Activated CD4-positive, alpha-beta T cell treated with anti-CD3 and anti-CD28 coated beads for 1 hour (primary cell): Measurements from ENCODE around the gene EOLA1.
"Not testable (repeated sequence)": the region's sequence is repeated elsewhere in the genome, so short reads cannot be mapped to it uniquely, and the experiment has no call there.

Source experiments
- DNase-seq: peaks from one replicate; pipeline ENCODE4 v3.0.0-alpha.2; 2020

EOLA1 gene

GRCh38 chrX:149546962-149547361 is 6.2 kb downstream of the EOLA1 start:
- DNase-seq, result not testable (repeated sequence)

DNA sequence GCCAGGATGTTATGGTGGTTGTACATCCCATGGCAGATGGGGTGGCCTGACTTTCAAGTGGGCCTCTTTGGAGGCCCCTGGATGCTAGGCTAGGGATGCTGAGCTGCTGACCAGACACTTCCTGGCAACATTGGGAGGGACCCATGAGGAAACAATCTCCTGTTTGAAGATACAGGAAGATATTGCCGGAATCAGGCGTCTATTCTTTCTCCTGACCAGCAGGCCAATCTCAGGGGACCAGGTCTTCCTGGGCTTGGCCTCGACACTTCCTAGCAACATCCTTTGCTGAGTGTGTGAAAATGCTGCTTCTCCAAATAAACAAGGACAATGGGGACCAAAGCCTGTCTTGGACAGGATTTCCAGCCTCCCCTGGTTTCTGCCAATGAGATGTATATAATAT is 7.0 kb downstream of the EOLA1 start:
- not testable (repeated sequence) for DNase-seq

DNA sequence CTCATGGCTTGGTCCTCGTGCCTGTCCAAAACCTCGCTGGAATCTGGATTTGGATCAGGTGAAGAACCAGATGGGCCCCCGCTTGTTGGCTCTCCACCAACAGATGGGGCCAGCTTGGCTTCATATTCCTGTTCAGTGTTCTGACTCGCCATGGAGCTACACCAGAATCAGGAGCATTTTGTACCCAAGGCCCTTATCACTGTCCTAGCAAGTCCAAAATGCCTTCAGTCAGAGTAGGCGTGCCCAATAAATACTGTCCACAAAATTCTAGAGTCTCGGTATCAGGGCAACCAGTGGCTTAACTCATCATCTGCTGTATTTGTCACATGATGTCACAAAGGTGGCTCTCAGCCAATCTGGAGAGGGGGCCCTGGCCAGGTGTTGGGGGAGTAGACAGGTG is 8.9 kb downstream of the EOLA1 start, which contains the start of gene HSFX3:
Gene HSFX3 (minus strand): TSS at position 224 of the 400 bp plus-strand sequence. CDS start 72 bp downstream, at position 152.
- not testable (repeated sequence) for DNase-seq

- DNase-seq, result not testable (repeated sequence)
Observed at GRCh38 chrX:149550454-149550853, 9.6 kb downstream of the EOLA1 start.

- not testable (repeated sequence) for DNase-seq
Observed at GRCh38 chrX:149551245-149551938, 10.6 kb downstream of the EOLA1 start.

DNA sequence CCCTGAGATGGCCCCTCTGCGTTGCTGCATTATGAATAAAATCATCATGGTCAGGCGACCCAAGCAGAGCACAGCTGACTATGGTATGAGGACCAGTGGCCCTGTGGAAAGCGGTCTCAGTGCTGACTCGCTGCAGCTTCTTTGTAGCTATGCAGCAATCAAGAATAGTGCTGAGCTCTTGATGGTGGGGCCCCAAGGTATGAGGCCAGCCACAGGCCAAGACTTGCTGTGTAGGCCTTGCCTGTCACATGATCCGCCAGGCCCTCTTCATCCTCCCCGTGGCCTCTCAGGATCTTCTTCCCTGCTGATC is 11.1 kb downstream of the EOLA1 start:
- not testable (repeated sequence) for DNase-seq

- not testable (repeated sequence) for DNase-seq
Observed at GRCh38 chrX:149555251-149555650, 14.4 kb downstream of the EOLA1 start.

DNA sequence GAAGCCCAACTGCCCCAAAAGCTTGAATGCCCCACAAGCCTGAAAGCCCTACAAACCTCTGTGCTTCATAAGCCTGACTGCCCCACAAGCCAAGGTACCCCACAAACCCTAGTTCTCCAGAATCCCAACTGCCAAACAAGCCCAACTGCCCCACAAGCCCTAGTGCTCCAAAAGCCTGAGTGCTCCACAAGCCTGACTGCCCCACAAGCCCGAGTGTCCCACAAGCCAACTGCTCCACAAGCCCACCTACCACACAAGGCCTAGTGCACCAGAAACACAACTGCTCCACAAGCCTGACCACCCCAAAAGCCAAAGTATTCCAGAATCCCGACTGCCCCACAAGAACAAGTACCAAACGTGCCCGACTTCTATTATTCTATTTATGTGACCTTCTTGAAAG is 22.5 kb downstream of the EOLA1 start:
- no peak for DNase-seq

- DNase-seq, result no peak
Observed at GRCh38 chrX:149567621-149568417, 27.0 kb downstream of the EOLA1 start.

DNA sequence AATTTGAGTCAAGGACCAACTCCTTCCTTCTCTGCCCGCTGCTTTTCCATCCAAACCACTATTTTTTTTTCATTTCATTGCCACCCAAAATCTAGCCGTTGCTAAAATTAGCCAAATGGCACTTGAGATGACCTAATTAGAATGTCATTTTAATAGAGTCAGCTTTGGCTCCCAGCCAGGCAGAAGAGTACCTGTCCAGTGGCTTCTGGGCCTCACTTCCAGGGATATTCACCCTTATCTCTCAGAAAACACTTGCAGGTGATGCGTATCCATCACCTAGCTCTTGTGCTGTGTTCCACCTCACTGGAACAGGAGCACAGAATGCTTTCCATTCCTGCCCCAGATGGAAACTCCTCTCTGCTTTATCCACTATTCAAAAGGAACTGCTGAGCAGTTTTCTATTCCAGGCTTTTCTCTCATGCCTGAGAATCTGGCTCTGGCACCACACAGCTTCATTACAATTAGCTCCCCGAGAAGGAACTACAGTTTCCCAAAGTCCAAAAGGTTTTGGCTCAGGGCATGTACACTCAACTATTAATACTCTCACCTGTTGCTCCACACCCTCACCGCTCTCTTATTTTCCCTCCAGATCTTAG is 28.0 kb downstream of the EOLA1 start:
- no peak for DNase-seq

GRCh38 chrX:149569770-149570169 is 29.0 kb downstream of the EOLA1 start:
- DNase-seq, result no peak

DNA sequence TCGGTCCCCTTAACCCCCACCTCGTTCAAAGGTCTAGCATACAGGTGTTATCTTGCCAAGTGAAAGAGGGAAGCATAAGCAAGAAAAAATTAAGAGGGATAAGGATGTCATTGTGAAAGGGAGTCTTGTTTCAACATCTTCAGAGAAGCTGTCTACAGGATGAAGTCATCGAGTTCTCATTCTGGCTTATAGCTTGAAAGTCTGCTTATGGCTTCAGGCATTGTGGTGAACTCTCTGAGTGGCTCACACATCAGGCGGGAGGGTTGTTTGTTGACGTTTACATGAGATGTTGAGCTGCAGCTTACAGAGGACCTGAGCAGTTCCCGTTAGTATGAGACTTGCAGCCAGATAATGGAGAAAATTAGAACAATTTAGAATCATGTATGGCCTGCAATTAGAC is 29.9 kb downstream of the EOLA1 start:
- no peak for DNase-seq

- DNase-seq, result no peak
Observed at GRCh38 chrX:149571770-149572169, 31.0 kb downstream of the EOLA1 start.

- no peak for DNase-seq
Observed at GRCh38 chrX:149572743-149573142, 31.9 kb downstream of the EOLA1 start.

DNA sequence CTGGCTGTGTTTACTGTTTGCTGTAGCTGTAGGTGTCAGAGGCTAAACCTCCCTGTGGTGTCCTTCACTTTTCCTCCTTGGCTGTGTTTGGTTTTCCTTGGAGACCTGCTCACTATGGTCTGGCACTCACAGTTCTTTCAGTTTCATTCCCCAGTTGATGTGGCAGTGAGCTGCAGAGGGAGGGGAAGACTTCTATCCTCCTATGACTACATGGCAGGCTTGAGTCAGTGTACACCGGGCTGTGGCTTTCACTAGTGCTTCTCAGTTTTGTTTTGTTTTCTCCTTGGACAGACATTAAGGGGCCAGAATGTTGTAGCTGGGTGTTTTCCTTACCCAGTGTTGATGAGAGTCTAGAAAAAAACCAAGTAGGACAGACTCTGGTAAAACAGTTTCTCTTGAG is 32.6 kb downstream of the EOLA1 start:
- not testable (repeated sequence) for DNase-seq

DNA sequence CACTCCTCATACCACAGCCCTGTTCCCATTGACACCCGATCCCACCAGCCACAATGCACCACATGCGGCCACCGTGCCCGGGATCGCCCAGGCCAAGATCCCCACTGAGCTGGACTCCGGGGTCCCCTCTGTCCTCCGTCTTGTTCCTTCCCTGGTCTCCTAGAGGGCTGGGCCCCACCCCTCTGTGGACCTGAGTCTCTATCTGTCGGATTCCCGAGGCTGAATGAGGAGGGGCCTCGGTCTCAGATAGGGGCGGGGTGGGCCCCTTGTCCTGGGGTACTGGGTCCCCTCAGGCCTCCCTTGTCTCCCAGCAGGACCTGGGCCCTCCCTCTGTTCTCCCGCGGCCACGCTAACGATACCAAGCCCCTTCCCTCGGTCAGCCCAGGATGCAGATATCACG is 44.8 kb downstream of the EOLA1 start:
- not testable (repeated sequence) for DNase-seq

DNA sequence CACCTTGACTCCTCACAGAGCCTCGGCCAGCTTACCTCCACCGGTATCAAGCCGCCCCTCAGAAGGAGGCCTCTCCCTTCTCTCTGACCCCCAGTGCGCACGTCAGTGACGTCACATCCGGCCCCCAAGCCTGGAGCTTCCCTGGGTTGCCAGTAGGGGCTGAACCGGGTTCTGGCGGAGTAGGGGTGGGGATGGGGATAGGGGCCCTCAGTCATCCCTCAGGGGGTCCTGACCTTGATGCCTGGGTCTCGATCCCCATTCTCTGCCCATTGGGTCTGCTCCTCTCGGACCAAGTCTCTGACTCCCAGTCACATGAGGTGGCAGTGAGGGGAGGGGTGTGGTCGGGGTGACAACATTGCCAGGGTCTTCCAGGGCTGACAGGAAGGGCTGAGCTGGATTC is 46.5 kb downstream of the EOLA1 start, which contains the start of gene MAGEA9B:
Gene MAGEA9B (minus strand): TSS at position 101 of the 400 bp plus-strand sequence. CDS start 4,280 bp downstream, outside the sequence.
- not testable (repeated sequence) for DNase-seq

DNA sequence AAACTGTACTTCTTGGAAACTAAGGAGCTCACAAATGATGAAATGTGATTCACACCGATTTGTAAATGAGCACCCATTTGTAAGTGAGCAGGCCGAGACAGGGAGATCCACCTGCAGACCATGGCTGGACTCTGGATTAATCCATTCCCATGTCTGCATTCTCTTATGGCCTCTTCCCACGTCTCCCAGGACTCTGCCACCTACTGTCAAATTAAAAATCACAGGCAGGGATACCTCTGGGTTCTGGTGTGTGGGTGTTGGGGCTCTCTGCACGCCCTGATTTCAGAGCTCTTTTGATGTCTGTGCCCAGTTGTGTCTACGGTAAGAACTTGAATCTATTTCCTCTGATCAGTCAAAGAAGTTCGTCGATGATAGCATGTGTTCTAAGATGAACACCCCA is 50.2 kb downstream of the EOLA1 start:
- DNase-seq, result not testable (repeated sequence)

DNA sequence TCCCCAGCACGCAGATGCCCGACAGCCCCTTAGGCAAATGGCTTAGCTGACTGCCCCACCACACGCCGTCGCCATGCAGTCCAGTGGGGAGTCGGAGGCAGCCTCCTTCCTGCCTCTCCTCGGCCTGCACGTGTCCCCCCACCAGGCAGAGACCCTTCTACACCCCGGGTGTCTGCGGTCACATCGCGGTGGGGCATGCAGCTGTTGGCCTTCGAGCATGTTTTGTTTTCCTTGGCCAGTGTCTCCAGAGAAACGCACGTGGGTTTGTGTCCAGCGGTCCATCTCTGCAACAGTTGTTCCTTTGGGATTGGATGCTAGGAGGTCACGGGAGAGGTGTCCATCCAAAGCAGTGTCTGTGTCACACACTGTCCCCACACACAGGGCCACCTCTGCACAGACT is 54.4 kb downstream of the EOLA1 start, which contains the start of gene HSFX2:
Gene HSFX2 (minus strand): TSS at position 101 of the 400 bp plus-strand sequence. CDS start 614 bp downstream, outside the sequence.
- not testable (repeated sequence) for DNase-seq

DNA sequence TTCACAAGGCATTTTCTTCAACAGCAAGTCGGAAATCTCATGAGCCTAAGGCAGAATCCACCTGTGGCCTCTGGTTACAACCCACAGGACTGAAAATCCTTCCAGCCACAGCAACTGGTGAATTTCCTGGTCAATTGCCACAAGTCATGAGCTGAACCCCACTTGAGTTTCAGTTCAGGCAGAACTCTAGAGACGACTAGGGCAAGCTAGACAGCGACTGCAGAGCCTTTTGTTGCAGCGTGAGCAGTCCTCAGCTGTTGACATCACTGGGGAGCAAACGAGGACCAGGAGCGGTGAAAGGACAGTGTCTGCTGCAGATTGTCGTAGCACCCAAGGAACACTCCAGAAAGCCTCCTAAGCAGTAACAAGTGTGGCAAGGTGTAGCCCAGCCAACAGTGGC is 55.1 kb downstream of the EOLA1 start:
- DNase-seq, result not testable (repeated sequence)
